Activated naive CD8-positive, alpha-beta T cell treated with anti-CD3 and anti-CD28 coated beads, Interleukin-2, amount 10 ng/mL, durations not matched to agents 7 days and 5 days (primary cell): Measurements from ENCODE around the gene LGMN. TPM values are rescaled to one million over a fixed set of nuclear protein-coding genes. Genes with fewer than 3 reads are reported as not detected.

Source experiments
- ATAC-seq: fragments of 150-1000 bp; cut with Tn5 transposase; one replicate; pipeline ENCODE4 v1.10.0; 2021; ENCODE audit warnings: low read depth, moderate library complexity
- POLR2A ChIA-PET: fragments of 350-600 bp; sonication (Branson Sonifier 250); formaldehyde crosslinking; loops from one replicate; lab custom pipeline; 2021; ENCODE audit warnings: antibody characterized with exemption; lab: Charles Lee
- DNase-seq: peaks from one replicate; pipeline ENCODE4 v3.0.0; 2021
- H3K27ac Mint-ChIP-seq: one replicate; pipeline ENCODE4 v1.8.0; 2022; ENCODE audit warnings: mild to moderate bottlenecking, mixed read lengths
- H3K27me3 Mint-ChIP-seq: one replicate; pipeline ENCODE4 v1.8.0; 2022; ENCODE audit warnings: mild to moderate bottlenecking, moderate library complexity, mixed read lengths
- H3K36me3 Mint-ChIP-seq: one replicate; pipeline ENCODE4 v1.8.0; 2021; ENCODE audit warnings: mild to moderate bottlenecking, mixed read lengths
- H3K4me1 Mint-ChIP-seq: one replicate; pipeline ENCODE4 v1.8.0; 2021; ENCODE audit warnings: mixed read lengths
- H3K4me3 Mint-ChIP-seq: one replicate; pipeline ENCODE4 v1.8.0; 2022; ENCODE audit warnings: mild to moderate bottlenecking, moderate library complexity, mixed read lengths
- H3K9me3 Mint-ChIP-seq: one replicate; pipeline ENCODE4 v1.8.0; 2021; ENCODE audit warnings: mixed read lengths
- total RNA-seq, 2 experiments: library from RNA; stranded (reverse); gene quantifications; one replicate each; pipeline ENCODE4 v1.2.3, GENCODE V29; 2021

Gene LGMN
- 10 to 100 TPM; 13.4 to 16.7 TPM for total RNA-seq

DNA sequence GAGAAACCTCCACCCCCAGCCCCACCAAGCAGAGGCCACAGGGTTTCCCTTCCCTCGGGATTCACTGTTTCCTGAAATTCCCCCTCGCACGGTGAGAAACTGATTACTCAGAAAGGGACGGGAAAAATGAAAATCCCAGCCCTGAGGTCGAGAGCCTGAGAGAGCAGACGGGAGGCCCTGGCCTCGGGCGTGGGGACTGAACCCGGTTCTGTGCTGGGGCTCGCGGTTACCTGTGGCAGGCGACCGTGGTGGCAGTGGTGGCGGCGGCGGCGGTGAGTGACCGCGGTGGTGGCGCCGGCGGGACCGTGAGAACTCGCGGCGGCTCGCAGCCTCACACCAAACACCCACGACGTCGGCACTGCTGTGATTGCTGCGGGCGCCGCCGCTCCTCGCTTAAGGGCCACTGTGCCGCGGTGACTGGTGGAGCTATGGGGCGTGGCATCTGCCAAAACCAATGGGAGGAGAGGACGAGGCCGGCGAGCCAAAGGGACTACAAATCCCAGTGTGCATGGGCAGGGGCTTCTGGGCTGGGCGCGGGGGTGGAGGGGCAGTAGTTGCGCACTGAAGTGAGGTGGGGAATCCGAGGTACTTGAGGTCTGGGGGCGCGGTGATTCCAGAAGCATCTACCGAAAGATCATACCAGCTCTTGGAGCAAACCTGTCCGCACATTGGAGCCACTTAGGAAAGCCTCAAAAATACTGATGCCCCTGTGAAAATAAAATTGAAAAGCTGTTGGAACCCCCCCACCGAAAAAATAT is at the start of gene LGMN:
Gene LGMN, minus strand, starts transcription at position 369 of the 758 bp plus-strand sequence. CDS start 15,841 bp downstream, outside the sequence.
- Mint-ChIP-seq H3K27me3 (peaks cover 53% of the 10 kb centered on the region), H3K4me3 (peak within 1 kb of the TSS; percentile 83), H3K9me3 (no peaks in the 10 kb centered on the region), H3K4me1 (peaks cover 31% of the 10 kb centered on the region), H3K27ac (peak within 1 kb of the TSS; percentile 24), H3K36me3 (peaks cover 4% of the 10 kb centered on the region)
- POLR2A ChIA-PET = interaction anchor here (0.6 to 0.7 kb wide), 2 partner anchors 20 to 161 kb away, joined by 3 read pairs; no protein-coding TSS in a partner anchor
- peak; percentile 77 for DNase-seq
- peak; percentile 89 for ATAC-seq

- ATAC-seq (no peak), DNase-seq (no peak)
- POLR2A ChIA-PET = no interaction called here
- H3K9me3 Mint-ChIP-seq = peaks cover 11% of the 10 kb centered on the region
- H3K27me3 Mint-ChIP-seq = peaks cover 2% of the 10 kb centered on the region
- peak overlapping the region; percentile 97 for H3K27ac Mint-ChIP-seq
- peaks cover 26% of the 10 kb centered on the region for H3K4me1 Mint-ChIP-seq
- peaks cover 11% of the 10 kb centered on the region for H3K36me3 Mint-ChIP-seq
- H3K4me3 Mint-ChIP-seq = peak overlapping the region; percentile 98
Observed at GRCh38 chr14:92794961-92795360, 46.5 kb upstream of the LGMN start.

- peaks cover 10% of the 10 kb centered on the region for H3K36me3 Mint-ChIP-seq
- H3K4me3 Mint-ChIP-seq = peak overlapping the region; percentile 98
- H3K4me1 Mint-ChIP-seq = peaks cover 22% of the 10 kb centered on the region
- no peak for ATAC-seq
- no peak for DNase-seq
- POLR2A ChIA-PET = interaction anchor here (1.0 to 1.9 kb wide), 3 partner anchors 43 to 390 kb away, joined by 3 to 8 read pairs (median 7); partner anchors contain the start of genes LYSET and MOAP1
- peaks cover 14% of the 10 kb centered on the region for H3K9me3 Mint-ChIP-seq
- H3K27me3 Mint-ChIP-seq = peaks cover 5% of the 10 kb centered on the region
- H3K27ac Mint-ChIP-seq = peak overlapping the region; percentile 97
Observed at GRCh38 chr14:92794547-92794941, 46.1 kb upstream of the LGMN start.

GRCh38 chr14:92793709-92794546 is 45.5 kb upstream of the LGMN start, which contains the start of gene GOLGA5:
GOLGA5 (plus strand) TSS chr14:92794305; CDS start chr14:92797438, 3,133 bp downstream.
- H3K4me3 Mint-ChIP-seq = peak within 1 kb of the TSS; percentile 98
- POLR2A ChIA-PET = interaction anchor here (0.5 to 1.9 kb wide), 5 partner anchors 42 to 1333 kb away, joined by 3 to 8 read pairs (median 4); partner anchors contain the start of genes LYSET and MOAP1
- H3K27me3 Mint-ChIP-seq = peaks cover 5% of the 10 kb centered on the region
- H3K4me1 Mint-ChIP-seq = peaks cover 22% of the 10 kb centered on the region
- ATAC-seq = peak; percentile 90
- DNase-seq = peak; percentile 100
- peaks cover 13% of the 10 kb centered on the region for H3K36me3 Mint-ChIP-seq
- H3K9me3 Mint-ChIP-seq = peaks cover 19% of the 10 kb centered on the region
- peak within 1 kb of the TSS; percentile 97 for H3K27ac Mint-ChIP-seq

- DNase-seq (no peak), ATAC-seq (no peak)
- POLR2A ChIA-PET = interaction anchor here (1.2 to 1.9 kb wide), 2 partner anchors 41 to 142 kb away, joined by 3 to 7 read pairs; no protein-coding TSS in a partner anchor
- Mint-ChIP-seq H3K4me1 (peaks cover 18% of the 10 kb centered on the region), H3K4me3 (no peak overlapping the region), H3K27ac (peak overlapping the region; percentile 91), H3K36me3 (peaks cover 8% of the 10 kb centered on the region), H3K9me3 (peaks cover 21% of the 10 kb centered on the region), H3K27me3 (peaks cover 5% of the 10 kb centered on the region)
Observed at GRCh38 chr14:92792885-92793284, 44.5 kb upstream of the LGMN start.

GRCh38 chr14:92789457-92790089 is 41.1 kb upstream of the LGMN start:
- DNase-seq = no peak
- H3K27me3 Mint-ChIP-seq = peaks cover 5% of the 10 kb centered on the region
- peaks cover 21% of the 10 kb centered on the region for H3K9me3 Mint-ChIP-seq
- no peak overlapping the region for H3K27ac Mint-ChIP-seq
- POLR2A ChIA-PET = no interaction called here
- H3K4me1 Mint-ChIP-seq = peaks cover 14% of the 10 kb centered on the region
- peaks cover 7% of the 10 kb centered on the region for H3K36me3 Mint-ChIP-seq
- H3K4me3 Mint-ChIP-seq = no peak overlapping the region
- no peak for ATAC-seq

DNA sequence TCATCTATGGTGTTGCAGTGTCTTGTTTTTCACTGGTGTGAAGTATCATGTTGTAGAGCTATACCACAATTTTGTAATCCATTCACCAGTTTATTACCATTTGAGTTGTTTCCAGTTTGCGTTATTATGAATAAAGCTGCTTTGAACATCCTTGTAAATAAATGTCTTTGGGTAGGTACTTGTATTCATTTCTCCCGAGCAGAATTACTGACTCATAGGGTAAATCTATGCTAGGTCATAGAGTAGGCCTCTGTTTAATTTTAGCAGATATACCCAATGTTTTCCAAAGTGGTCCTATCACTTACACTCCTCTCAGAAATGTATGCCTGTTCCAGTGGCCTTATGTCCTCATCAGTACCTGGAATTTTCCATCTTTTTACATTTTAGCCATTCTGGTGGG is 39.1 kb upstream of the LGMN start:
- peaks cover 7% of the 10 kb centered on the region for H3K36me3 Mint-ChIP-seq
- H3K27ac Mint-ChIP-seq = no peak overlapping the region
- peaks cover 7% of the 10 kb centered on the region for H3K4me1 Mint-ChIP-seq
- ATAC-seq (no peak), DNase-seq (no peak)
- H3K27me3 Mint-ChIP-seq = peaks cover 5% of the 10 kb centered on the region
- H3K9me3 Mint-ChIP-seq = peaks cover 19% of the 10 kb centered on the region
- POLR2A ChIA-PET = no interaction called here
- H3K4me3 Mint-ChIP-seq = no peak overlapping the region

GRCh38 chr14:92786427-92786756 is 38.0 kb upstream of the LGMN start:
- Mint-ChIP-seq H3K27ac (no peak overlapping the region), H3K4me3 (no peak overlapping the region), H3K4me1 (peaks cover 7% of the 10 kb centered on the region), H3K9me3 (peaks cover 14% of the 10 kb centered on the region), H3K27me3 (peaks cover 3% of the 10 kb centered on the region), H3K36me3 (peaks cover 7% of the 10 kb centered on the region)
- DNase-seq (no peak), ATAC-seq (no peak)
- POLR2A ChIA-PET = no interaction called here

- Mint-ChIP-seq H3K36me3 (peaks cover 7% of the 10 kb centered on the region), H3K27me3 (peaks cover 3% of the 10 kb centered on the region), H3K4me3 (no peak overlapping the region), H3K9me3 (peaks cover 13% of the 10 kb centered on the region), H3K4me1 (peaks cover 7% of the 10 kb centered on the region), H3K27ac (no peak overlapping the region)
- DNase-seq (no peak), ATAC-seq (no peak)
- POLR2A ChIA-PET = no interaction called here
Observed at GRCh38 chr14:92785667-92786426, 37.4 kb upstream of the LGMN start.

GRCh38 chr14:92783813-92784431 is 35.5 kb upstream of the LGMN start:
- peak; percentile 65 for ATAC-seq
- H3K4me1 Mint-ChIP-seq = peaks cover 11% of the 10 kb centered on the region
- DNase-seq = no peak
- no peak overlapping the region for H3K4me3 Mint-ChIP-seq
- no peak overlapping the region for H3K27ac Mint-ChIP-seq
- no peaks in the 10 kb centered on the region for H3K27me3 Mint-ChIP-seq
- POLR2A ChIA-PET = interaction anchor here (1.1 kb wide), 1 partner anchor 74 kb away, joined by 3 read pairs; no protein-coding TSS in a partner anchor
- no peaks in the 10 kb centered on the region for H3K36me3 Mint-ChIP-seq
- H3K9me3 Mint-ChIP-seq = peaks cover 2% of the 10 kb centered on the region

DNA sequence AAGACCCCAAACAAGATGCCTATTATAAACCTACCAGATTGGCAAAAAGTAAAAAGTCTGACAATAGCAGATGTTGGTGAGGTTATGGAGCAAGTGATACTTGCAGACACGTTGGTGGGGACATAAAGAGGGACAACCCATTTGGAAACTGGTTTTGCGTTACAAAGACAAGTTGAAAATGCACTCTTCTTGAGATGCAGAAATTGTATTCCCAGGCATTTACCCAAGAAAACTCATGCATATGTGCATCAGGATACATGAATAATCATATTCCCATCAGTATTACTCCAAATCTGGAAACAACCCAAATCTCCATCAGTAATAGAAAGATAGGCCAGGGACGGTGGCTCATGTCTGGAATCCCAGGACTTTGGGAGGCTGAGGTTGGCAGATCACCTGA is 32.9 kb upstream of the LGMN start:
- no peak overlapping the region for H3K4me3 Mint-ChIP-seq
- POLR2A ChIA-PET = no interaction called here

More for the DNA sequence above, 32.9 kb upstream of the LGMN start:
- no peaks in the 10 kb centered on the region for H3K9me3 Mint-ChIP-seq
- no peak for DNase-seq
- peaks cover 10% of the 10 kb centered on the region for H3K4me1 Mint-ChIP-seq
- H3K27ac Mint-ChIP-seq = no peak overlapping the region
- H3K36me3 Mint-ChIP-seq = no peaks in the 10 kb centered on the region
- peaks cover 2% of the 10 kb centered on the region for H3K27me3 Mint-ChIP-seq
- ATAC-seq = no peak
